C1 segment of cervical spinal cord (tissue), 14 donors: Measurements from ENCODE around the gene NCDN.

ENCODE experiments used
- DNase-seq, 14 donors: peaks; one replicate each; lab custom pipeline; 2025; lab: John Stamatoyannopoulos, UW

Gene NCDN

GRCh38 chr1:35590476-35591040 is 33.0 kb downstream of the NCDN start:
- DNase-seq = no peak

DNA sequence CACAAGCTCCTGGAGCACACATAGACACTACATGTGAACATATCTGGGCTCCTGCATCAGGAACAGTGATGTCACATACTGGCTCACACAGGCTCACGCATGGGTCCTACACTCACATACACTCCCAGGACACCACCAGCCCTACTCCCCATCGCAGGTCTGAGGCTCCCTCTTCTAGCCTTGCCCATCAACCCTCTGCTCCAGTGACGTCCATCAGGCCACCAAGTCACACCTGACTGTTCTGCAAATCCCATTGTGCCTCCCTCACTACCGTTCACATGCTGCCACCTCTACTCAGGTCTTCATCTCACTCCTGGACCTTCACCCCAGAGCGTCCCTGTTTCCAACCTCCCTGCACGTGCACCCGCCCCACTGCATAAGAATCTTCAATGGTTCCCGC is 33.6 kb downstream of the NCDN start:
- DNase-seq = no peak

- DNase-seq = no peak
Observed at GRCh38 chr1:35592991-35593769, 35.6 kb downstream of the NCDN start.

GRCh38 chr1:35594005-35594760 is 36.6 kb downstream of the NCDN start:
- DNase-seq = no peak

DNA sequence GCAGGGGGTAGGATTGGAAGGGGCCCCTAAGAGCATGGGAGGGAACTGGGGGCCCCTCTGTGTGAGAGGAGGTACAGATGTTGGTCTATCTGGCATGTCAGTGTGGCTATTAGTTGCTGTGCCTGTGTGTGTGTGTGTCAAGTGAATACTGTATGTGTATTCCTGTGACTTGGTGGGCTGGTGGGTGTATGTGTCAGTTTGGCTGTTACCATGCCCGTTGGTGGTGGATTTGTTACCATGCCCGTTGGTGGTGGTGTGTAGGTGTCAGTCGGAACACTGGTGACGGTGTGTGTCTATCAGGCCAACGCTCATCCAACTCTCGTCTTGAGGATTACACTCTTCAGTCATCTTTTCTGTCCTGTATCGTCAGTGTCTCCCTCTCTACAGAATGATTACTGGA is 38.1 kb downstream of the NCDN start:
- no peak for DNase-seq

DNA sequence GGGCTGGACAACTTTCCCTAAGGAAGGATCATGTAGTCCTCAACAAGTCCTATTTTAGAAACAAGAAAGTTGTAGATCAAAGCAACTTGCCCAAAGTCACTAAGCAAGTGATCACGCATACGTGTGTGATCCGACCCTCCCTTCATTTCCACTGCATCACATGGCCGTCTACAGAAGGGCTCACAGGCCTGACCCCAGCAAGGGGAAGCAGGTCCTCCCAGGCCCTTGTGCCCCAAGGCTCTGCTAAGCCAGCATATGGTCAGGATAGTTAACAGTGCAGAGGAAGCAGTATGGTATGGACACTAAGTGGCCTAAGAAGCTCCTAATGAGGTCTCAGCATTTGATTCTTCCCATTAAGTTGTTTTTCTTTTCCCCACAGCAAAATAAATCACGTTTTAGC is 40.3 kb downstream of the NCDN start:
- DNase-seq = no peak

DNA sequence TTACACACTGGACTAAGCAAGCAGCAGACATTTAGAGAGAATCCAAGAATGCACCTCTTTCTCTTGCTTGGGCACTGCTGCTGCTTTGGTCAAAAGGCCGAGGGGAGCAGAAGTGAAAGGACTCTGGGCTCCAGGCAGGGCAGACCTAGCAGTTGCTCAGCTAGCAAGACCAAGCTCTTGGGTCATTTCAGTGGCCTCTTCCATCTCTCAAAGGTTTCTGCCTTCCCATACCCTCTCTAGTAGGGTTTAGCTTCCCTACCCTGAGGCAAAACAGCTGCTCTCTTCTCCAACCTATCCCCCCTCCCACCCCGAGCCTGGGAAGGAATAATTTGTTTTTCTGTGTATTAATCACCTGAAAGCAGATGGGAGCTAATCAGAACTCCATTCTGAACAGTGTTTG is 41.3 kb downstream of the NCDN start:
- no peak for DNase-seq

DNA sequence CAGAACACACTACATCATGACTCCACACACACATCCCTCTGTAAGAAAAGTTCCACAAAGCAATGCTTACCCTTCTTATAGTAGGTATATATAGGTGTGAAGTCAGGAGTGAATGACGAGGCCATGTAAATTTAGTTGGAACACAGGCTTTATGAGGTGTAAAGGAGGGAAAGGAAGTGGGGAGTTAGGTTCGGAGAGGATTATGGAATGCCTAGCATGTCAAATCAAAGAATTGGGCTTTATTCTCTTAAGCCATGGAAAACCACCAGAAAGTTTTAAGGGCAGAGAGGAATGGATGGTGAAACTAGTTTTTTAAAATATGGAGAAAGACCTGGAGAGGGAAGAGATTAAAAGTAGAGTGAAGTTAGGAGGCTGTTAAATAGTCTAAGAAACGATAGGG is 41.8 kb downstream of the NCDN start:
- no peak for DNase-seq

DNA sequence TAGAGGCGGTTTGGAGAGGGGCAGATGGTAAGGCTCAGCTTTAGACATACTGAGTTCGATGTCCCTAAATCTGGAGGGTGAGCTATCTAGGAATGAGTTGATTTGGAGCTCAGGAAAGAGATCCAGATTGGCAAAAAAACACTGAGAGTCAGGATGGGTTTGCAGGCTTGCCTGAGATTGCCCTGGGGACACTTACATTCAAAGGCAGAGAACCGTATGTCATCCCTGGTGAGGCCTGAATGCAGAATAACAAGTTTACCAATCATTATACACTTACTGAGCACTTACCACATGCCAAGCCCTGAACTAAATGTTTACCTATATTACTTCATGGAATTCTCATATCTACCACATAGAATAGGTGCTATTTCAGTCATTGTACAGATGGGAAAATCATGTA is 43.0 kb downstream of the NCDN start:
- DNase-seq = no peak

DNA sequence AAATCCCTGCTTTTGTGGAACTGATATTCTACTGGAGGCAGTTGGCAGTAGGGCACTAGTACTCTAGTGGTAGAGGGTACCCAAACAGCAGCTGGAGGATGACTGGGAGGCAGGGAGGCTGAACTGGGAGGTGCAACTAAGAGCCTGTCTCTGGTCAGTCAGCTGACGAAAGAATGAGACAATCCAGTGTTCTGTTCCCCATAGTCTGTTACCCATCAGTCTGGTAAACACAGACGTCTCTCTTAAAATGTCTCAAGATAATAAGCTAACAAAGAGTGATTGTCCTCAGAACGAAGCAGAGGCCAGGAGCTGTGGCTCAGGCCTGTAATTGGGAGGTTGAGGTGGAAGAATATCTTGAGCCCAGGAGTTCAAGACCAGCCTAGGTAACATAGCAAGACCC is 45.9 kb downstream of the NCDN start:
- peak in 4 of 14 donors; percentile 8 to 30 (median 19) for DNase-seq

DNA sequence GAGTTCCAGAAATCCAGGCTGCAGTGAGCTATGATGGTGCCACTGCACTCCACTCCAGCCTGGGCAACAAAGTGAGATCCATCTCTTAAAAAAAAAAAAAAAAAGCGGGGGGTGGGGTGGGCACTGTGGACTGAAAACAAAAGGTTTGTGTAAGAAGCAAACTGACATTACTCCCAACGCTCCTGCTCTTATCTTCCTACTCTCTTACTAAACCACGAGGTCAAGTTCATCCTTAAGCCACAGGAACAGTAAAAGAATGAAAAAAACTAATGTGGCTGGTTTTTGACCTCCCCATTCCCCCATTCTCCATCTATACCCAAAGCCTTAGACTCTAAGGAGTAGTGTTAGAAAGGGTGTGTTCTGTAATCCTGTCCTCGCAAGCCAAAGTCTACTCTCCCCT is 46.3 kb downstream of the NCDN start:
- DNase-seq = no peak

DNA sequence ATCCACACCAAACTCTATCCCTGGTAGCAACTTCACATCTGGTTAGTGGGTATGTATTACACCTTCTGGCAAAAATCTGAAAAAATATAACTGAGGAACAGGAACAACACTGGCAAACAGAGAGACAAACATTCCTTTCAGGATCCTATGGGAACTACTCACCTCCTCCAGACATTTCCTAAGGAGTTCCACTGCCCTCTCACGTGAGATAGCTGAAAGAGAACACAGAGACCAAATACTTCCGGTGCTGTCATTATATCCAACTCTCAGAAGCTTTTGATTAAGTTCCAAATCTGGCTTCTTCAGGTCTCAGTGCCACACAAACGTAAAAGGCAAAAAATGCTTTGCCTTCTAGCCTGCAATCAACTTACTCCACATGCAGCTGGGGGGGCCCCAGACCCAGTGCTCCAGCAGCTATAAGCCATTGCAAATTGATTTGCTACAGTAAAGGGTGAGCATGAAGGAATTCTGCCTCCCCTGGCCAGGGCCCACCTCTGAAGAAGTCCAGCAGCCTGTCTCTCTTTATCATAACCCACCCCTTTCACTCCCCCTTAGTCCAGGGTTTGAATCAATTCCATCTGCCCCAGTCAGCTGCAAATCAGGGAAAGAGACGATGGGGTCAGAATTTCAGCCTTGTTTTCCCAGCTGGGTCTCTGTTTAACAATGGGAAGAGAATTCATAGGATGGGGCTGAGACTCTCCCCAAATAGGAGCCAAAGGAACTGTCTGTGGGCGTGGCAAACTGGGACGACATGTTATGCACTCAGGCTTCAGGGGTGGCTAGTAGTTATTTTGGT is 47.7 kb downstream of the NCDN start:
- DNase-seq = no peak

DNA sequence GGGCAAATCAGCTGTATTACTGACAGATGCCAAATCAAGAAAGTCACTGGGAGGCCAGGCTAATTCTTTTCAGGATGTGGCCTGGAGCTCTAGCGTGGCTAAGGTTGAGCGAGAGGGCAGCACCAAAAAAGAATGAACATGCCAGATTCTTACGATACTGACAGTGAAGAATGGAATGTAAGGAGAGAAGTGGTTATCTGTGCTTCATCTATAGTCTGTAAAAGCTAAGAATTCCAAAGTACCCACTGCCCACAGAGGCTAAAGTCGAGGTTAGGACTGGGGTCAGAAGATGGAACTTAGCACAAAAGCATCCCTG is 48.2 kb downstream of the NCDN start:
- DNase-seq = no peak

DNA sequence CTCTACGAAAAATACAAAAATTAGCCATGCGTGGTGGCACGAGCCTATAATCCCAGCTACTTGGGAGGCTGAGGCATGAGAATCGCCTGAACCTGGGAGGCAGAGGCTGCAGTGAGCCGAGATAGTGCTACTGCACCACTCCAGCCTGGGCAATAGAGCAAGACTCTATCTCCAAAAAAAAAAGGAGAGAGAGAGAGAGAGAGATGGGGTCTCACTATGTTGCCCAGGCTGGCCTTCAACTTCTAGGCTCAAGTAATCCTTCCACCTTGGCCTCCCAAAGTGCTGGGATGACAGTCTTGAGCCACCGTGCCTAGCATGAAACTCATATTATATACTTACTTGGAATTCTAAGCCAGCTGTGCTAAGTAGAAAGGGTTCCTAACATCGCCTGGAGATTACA is 54.1 kb downstream of the NCDN start:
- DNase-seq = no peak

DNA sequence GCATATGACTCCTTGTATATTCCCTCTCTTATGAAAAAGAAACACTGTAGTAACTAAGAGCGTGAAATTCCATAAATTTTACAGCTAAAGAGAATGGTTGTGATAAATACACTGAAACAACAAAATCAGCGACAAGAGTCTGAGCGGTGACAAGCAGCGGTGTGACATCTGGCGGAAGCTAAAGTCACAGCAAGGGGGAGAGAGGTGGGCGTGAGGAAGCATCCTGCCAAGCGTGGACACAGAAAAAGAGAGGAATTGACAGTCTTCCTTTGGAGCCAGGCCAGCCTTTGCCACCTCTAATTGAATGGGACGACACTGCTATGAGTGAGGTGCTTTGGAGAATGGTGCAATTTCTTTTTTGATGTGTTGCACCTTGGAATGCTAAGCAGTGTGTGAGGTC is 57.8 kb downstream of the NCDN start:
- DNase-seq = no peak
